Fibroblast of lung (primary cell): Measurements from ENCODE around the gene LETMD1. TPM values are rescaled to one million over a fixed set of nuclear protein-coding genes. Genes with fewer than 3 reads are reported as not detected.

Experiments
- DNase-seq, 2 donors: peaks; one replicate each; pipeline versions ENCODE4 v3.0.0 to v3.0.0-alpha.2; 2010; ENCODE audit warnings: low read depth in 2 of 2
- H2AFZ ChIP-seq: 2 replicates; pipeline ENCODE4 v1.5.1; 2012; ENCODE audit warnings: low read length, control low read depth, inconsistent platforms
- H3K27ac ChIP-seq: 2 replicates; pipeline ENCODE4 v1.5.1; 2011; ENCODE audit warnings: low read length, control low read depth; ENCODE audit not compliant: insufficient read depth
- H3K27me3 ChIP-seq: 2 replicates; pipeline ENCODE4 v1.5.1; 2011; ENCODE audit warnings: mild to moderate bottlenecking, low read length; ENCODE audit not compliant: control insufficient read depth, insufficient read depth
- H3K36me3 ChIP-seq: 2 replicates; pipeline ENCODE4 v1.5.1; 2011; ENCODE audit warnings: low read length; ENCODE audit not compliant: control insufficient read depth, insufficient read depth
- H3K4me1 ChIP-seq: 2 replicates; pipeline ENCODE4 v1.5.1; 2011; ENCODE audit warnings: low read length; ENCODE audit not compliant: control insufficient read depth, insufficient read depth; ENCODE audit errors: extremely low read depth
- H3K4me2 ChIP-seq: 2 replicates; pipeline ENCODE4 v1.5.1; 2011; ENCODE audit warnings: low read length, control low read depth; ENCODE audit not compliant: insufficient read depth; ENCODE audit errors: extremely low read depth
- H3K4me3 ChIP-seq, 4 experiments: fragments of 200-600 bp in 1 of 4; sonication (generic) in 1 of 4; replicated peaks in 1 of 4; 2 replicates each; pipeline ENCODE4 v1.5.1; 2011 to 2016; ENCODE audit warnings: low read length in 4 of 4, low read depth in 3 of 4, mild to moderate bottlenecking in 3 of 4, control low read depth in 2 of 4, inconsistent platforms in 1 of 4, mixed read lengths in 1 of 4; ENCODE audit not compliant: insufficient read depth in 1 of 4; ENCODE audit errors: control extremely low read depth in 1 of 4
- H3K79me2 ChIP-seq: 2 replicates; pipeline ENCODE4 v1.5.1; 2012; ENCODE audit warnings: mild to moderate bottlenecking, low read length, inconsistent platforms; ENCODE audit not compliant: control insufficient read depth, insufficient read depth
- H3K9ac ChIP-seq: 2 replicates; pipeline ENCODE4 v1.5.1; 2011; ENCODE audit warnings: mild to moderate bottlenecking, low read length, control low read depth; ENCODE audit not compliant: insufficient read depth
- H3K9me3 ChIP-seq: 2 replicates; pipeline ENCODE4 v1.5.1; 2012; ENCODE audit warnings: low read depth, low read length; ENCODE audit not compliant: control insufficient read depth, insufficient read depth
- H4K20me1 ChIP-seq: 2 replicates; pipeline ENCODE4 v1.5.1; 2011; ENCODE audit warnings: low read length; ENCODE audit not compliant: control insufficient read depth, insufficient read depth; ENCODE audit errors: extremely low read depth
- CTCF ChIP-seq, 2 donors: IDR thresholded peaks in 1 of 2; conservative IDR thresholded peaks in 1 of 2; 1 replicate in 1 of 2; 2 replicates in 1 of 2; pipeline ENCODE4 v1.5.1; 2011 to 2012; ENCODE audit warnings: low read length in 2 of 2, control low read depth in 1 of 2, inconsistent platforms in 1 of 2, low read depth in 1 of 2, mild to moderate bottlenecking in 1 of 2
- EZH2 ChIP-seq: IDR thresholded peaks from 2 replicates; pipeline ENCODE4 v1.5.1; 2012; ENCODE audit warnings: low read length, control low read depth, mild to moderate bottlenecking; ENCODE audit errors: missing control alignments
- polyA plus RNA-seq, 2 donors: library from polyadenylated mRNA; depleted of rRNA in 1 of 2; stranded (reverse) in 1 of 2; unstranded in 1 of 2; fragments of >200 nt; gene quantifications; 2 replicates each; pipeline ENCODE4 v1.2.1, GENCODE V29; 2011 to 2012; ENCODE audit warnings: missing spikeins in 1 of 2
- total RNA-seq: library from RNA; depleted of rRNA; stranded (reverse); fragments of >200 nt; gene quantifications from 2 replicates; pipeline ENCODE4 v1.2.1, GENCODE V29; 2014

Gene LETMD1
- total and polyA plus RNA-seq, 2 donors (not counting 1 experiment from before 2014, with no cell fraction given), result 45.9 to 59.9 TPM

- Histone ChIP-seq H3K27ac (no peak overlapping the region), H4K20me1 (no peaks in the 10 kb centered on the region), H3K9ac (no peak overlapping the region), H3K36me3 (peaks cover 5% of the 10 kb centered on the region), H3K4me1 (no peaks in the 10 kb centered on the region), H3K9me3 (no peaks in the 10 kb centered on the region), H3K4me3 (no peak overlapping the region), H3K79me2 (no peaks in the 10 kb centered on the region), H3K27me3 (no peaks in the 10 kb centered on the region), H3K4me2 (no peak overlapping the region), H2AFZ (no peak overlapping the region)
- no peak for DNase-seq
- no peak for TF ChIP-seq EZH2
- no peak for TF ChIP-seq CTCF (conservative IDR thresholded peaks at IDR 0.05 in 1 of 2, IDR thresholded peaks at IDR 0.05 in 1 of 2; ENCODE audit: low read depth in 1 of 2, low read length in 2 of 2)
These were observed 55.9 kb downstream of the LETMD1 start for GRCh38 chr12:51103977-51104376.

GRCh38 chr12:51108136-51108535, 60.0 kb downstream of the LETMD1 start:
- no peaks in the 10 kb centered on the region for H3K4me1 ChIP-seq
- no peaks in the 10 kb centered on the region for H4K20me1 ChIP-seq
- H3K79me2 ChIP-seq, result no peaks in the 10 kb centered on the region
- no peaks in the 10 kb centered on the region for H3K27me3 ChIP-seq
- no peak overlapping the region for H3K4me2 ChIP-seq
- peaks cover 5% of the 10 kb centered on the region for H3K36me3 ChIP-seq
- H2AFZ ChIP-seq, result no peak overlapping the region
- no peak overlapping the region for H3K9ac ChIP-seq
- TF ChIP-seq EZH2 (no peak), CTCF (conservative IDR thresholded peaks at IDR 0.05 in 1 of 2, IDR thresholded peaks at IDR 0.05 in 1 of 2; ENCODE audit: low read depth in 1 of 2, low read length in 2 of 2) (no peak)
- H3K9me3 ChIP-seq, result no peaks in the 10 kb centered on the region
- H3K4me3 ChIP-seq, result no peak overlapping the region
- no peak for DNase-seq
- no peak overlapping the region for H3K27ac ChIP-seq

Other genes starting within 250 kb of the LETMD1 start
- gene TMPRSS12, start 205.4 kb upstream of the LETMD1 start, total RNA-seq, result not detected in 2 replicates
- not detected in 2 replicates for gene TMPRSS12, start 205.4 kb upstream of the LETMD1 start, polyA plus RNA-seq
- gene HIGD1C, start 95.8 kb upstream of the LETMD1 start, total RNA-seq, result not detected in 2 replicates
- not detected in 2 replicates for gene HIGD1C, start 95.8 kb upstream of the LETMD1 start, polyA plus RNA-seq
- gene SLC11A2, start 21.9 kb upstream of the LETMD1 start, total RNA-seq, result 57.5 and 75.0 TPM in 2 replicates
- gene SLC11A2, start 21.9 kb upstream of the LETMD1 start, polyA plus RNA-seq, result 38.6 and 39.3 TPM in 2 replicates
- gene CSRNP2, start 35.3 kb downstream of the LETMD1 start, total RNA-seq, result 15.7 and 19.8 TPM in 2 replicates
- gene CSRNP2, start 35.3 kb downstream of the LETMD1 start, polyA plus RNA-seq, result 16.5 and 21.4 TPM in 2 replicates
- gene TFCP2, start 124.8 kb downstream of the LETMD1 start, total RNA-seq, result 7.7 and 9.4 TPM in 2 replicates
- 21.7 and 23.0 TPM in 2 replicates for gene TFCP2, start 124.8 kb downstream of the LETMD1 start, polyA plus RNA-seq
- gene POU6F1, start 169.7 kb downstream of the LETMD1 start, total RNA-seq, result 3.3 and 4.8 TPM in 2 replicates
- 3.3 and 3.5 TPM in 2 replicates for gene POU6F1, start 169.7 kb downstream of the LETMD1 start, polyA plus RNA-seq
- gene DAZAP2, start 190.5 kb downstream of the LETMD1 start, total RNA-seq, result 59.6 TPM in 2 replicates
- gene DAZAP2, start 190.5 kb downstream of the LETMD1 start, polyA plus RNA-seq, result 303 and 344 TPM in 2 replicates
- 5.1 and 11.6 TPM in 2 replicates for gene SMAGP, start 222.1 kb downstream of the LETMD1 start, total RNA-seq
- 20.5 and 43.7 TPM in 2 replicates for gene SMAGP, start 222.1 kb downstream of the LETMD1 start, polyA plus RNA-seq